Hepatocyte (in vitro differentiated cells): ENCODE measurements around the gene IDH3A. TPM values are rescaled to one million over a fixed set of nuclear protein-coding genes. Genes with fewer than 3 reads are reported as not detected.

Source experiments
- DNase-seq: peaks from one replicate; pipeline ENCODE4 v3.0.0-alpha.2; 2016; ENCODE audit warnings: low spot score
- H2AFZ ChIP-seq: fragments of 200-600 bp; sonication (generic); 2 replicates; pipeline ENCODE4 v1.6.0; 2016; ENCODE audit warnings: antibody characterized with exemption, mild to moderate bottlenecking
- H3K27ac ChIP-seq: fragments of 200-600 bp; sonication (generic); 2 replicates; pipeline ENCODE4 v1.5.1; 2016; ENCODE audit warnings: mild to moderate bottlenecking
- H3K27me3 ChIP-seq: fragments of 200-600 bp; sonication (generic); 2 replicates; pipeline ENCODE4 v1.6.1; 2016
- H3K36me3 ChIP-seq: fragments of 200-600 bp; sonication (generic); replicated peaks from 2 replicates; pipeline ENCODE4 v1.5.1; 2016; ENCODE audit warnings: low read depth; ENCODE audit not compliant: insufficient read depth
- H3K4me1 ChIP-seq: fragments of 200-600 bp; sonication (generic); 2 replicates; pipeline ENCODE4 v1.5.1; 2016; ENCODE audit warnings: mild to moderate bottlenecking, moderate library complexity; ENCODE audit not compliant: insufficient read depth
- H3K4me2 ChIP-seq: fragments of 200-600 bp; sonication (generic); 2 replicates; pipeline ENCODE4 v1.6.0; 2016
- H3K4me3 ChIP-seq: fragments of 200-600 bp; sonication (generic); 2 replicates; pipeline ENCODE4 v1.5.1; 2016; ENCODE audit warnings: mild to moderate bottlenecking
- H3K79me2 ChIP-seq: fragments of 200-600 bp; sonication (generic); 2 replicates; pipeline ENCODE4 v1.6.0; 2017; ENCODE audit warnings: mild to moderate bottlenecking
- H3K9me2 ChIP-seq: fragments of 200-600 bp; sonication (generic); replicated peaks from 2 replicates; pipeline ENCODE4 v1.6.0; 2017; ENCODE audit warnings: mild to moderate bottlenecking; ENCODE audit not compliant: insufficient read depth
- H3K9me3 ChIP-seq: fragments of 200-600 bp; sonication (generic); 2 replicates; pipeline ENCODE4 v1.5.1; 2016; ENCODE audit warnings: low read depth, mild to moderate bottlenecking
- H4K20me1 ChIP-seq: fragments of 200-600 bp; sonication (generic); 2 replicates; pipeline ENCODE4 v1.6.0; 2016; ENCODE audit warnings: mild to moderate bottlenecking; ENCODE audit not compliant: insufficient read depth, poor library complexity, severe bottlenecking
- EZH2 ChIP-seq: fragments of 200-600 bp; sonication (generic); IDR thresholded peaks from 2 replicates; pipeline ENCODE4 v1.6.1; 2016; ENCODE audit warnings: antibody characterized with exemption, mild to moderate bottlenecking, borderline replicate concordance
- EZH2phosphoT487 ChIP-seq: fragments of 200-600 bp; sonication (generic); IDR thresholded peaks from one replicate; pipeline ENCODE4 v1.6.1; 2018; ENCODE audit warnings: antibody characterized with exemption, mild to moderate bottlenecking, low read depth, moderate library complexity; ENCODE audit not compliant: unreplicated experiment, severe bottlenecking
- WGBS: methylation state at CpG from one replicate; pipeline ENCODE4 v1.1.6; 2016; ENCODE audit warnings: low lambda C conversion rate; ENCODE audit errors: missing lambda C conversion rate; 5-methylcytosine and 5-hydroxymethylcytosine counted together
- polyA plus RNA-seq: library from polyadenylated mRNA; unstranded; fragments of >200 nt; fragmentation: Nextera tagmentation; extraction: Ambion mirVana; gene quantifications from 2 replicates; pipeline ENCODE4 v1.2.1, GENCODE V29; 2016
- total RNA-seq: library from RNA; depleted of rRNA; stranded (reverse); fragments of >200 nt; gene quantifications from 2 replicates; pipeline ENCODE4 v1.2.3, GENCODE V29; 2014
- TF ChIP-seq, protein P1 (sequence below): fragments of 200-600 bp; sonication (generic); IDR thresholded peaks from 2 replicates; pipeline ENCODE4 v1.5.1; 2016; ENCODE audit warnings: antibody characterized with exemption, mild to moderate bottlenecking; ENCODE audit not compliant: poor library complexity

IDH3A gene
- total RNA-seq = 81.0 and 102 TPM in 2 replicates
- polyA plus RNA-seq = 51.5 and 62.3 TPM in 2 replicates

- no peaks in the 10 kb centered on the region for H3K9me3 ChIP-seq
- H2AFZ ChIP-seq = peak within 1 kb of the TSS; percentile 42
- no peaks in the 10 kb centered on the region for H3K36me3 ChIP-seq
- H4K20me1 ChIP-seq = no peaks in the 10 kb centered on the region
- H3K27ac ChIP-seq = peak within 1 kb of the TSS; percentile 81
- H3K4me1 ChIP-seq = peaks cover 11% of the 10 kb centered on the region
- WGBS = 1% methylated on average over 30 of the region's 79 CpGs
- H3K9me2 ChIP-seq = no peaks in the 10 kb centered on the region
- TF ChIP-seq EZH2 (no peak), EZH2phosphoT487 (no peak)
- TF ChIP-seq, protein P1, sequence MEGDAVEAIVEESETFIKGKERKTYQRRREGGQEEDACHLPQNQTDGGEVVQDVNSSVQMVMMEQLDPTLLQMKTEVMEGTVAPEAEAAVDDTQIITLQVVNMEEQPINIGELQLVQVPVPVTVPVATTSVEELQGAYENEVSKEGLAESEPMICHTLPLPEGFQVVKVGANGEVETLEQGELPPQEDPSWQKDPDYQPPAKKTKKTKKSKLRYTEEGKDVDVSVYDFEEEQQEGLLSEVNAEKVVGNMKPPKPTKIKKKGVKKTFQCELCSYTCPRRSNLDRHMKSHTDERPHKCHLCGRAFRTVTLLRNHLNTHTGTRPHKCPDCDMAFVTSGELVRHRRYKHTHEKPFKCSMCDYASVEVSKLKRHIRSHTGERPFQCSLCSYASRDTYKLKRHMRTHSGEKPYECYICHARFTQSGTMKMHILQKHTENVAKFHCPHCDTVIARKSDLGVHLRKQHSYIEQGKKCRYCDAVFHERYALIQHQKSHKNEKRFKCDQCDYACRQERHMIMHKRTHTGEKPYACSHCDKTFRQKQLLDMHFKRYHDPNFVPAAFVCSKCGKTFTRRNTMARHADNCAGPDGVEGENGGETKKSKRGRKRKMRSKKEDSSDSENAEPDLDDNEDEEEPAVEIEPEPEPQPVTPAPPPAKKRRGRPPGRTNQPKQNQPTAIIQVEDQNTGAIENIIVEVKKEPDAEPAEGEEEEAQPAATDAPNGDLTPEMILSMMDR = no peak
- no peaks in the 10 kb centered on the region for H3K27me3 ChIP-seq
- H3K4me2 ChIP-seq = peak within 1 kb of the TSS; percentile 96
- peak within 1 kb of the TSS; percentile 56 for H3K4me3 ChIP-seq
- peak; percentile 100 for DNase-seq
- H3K79me2 ChIP-seq = peaks cover 49% of the 10 kb centered on the region
Observed at GRCh38 chr15:78149068-78149804, at the start of gene IDH3A. Gene IDH3A (plus strand): TSS chr15:78149362. CDS start chr15:78149404, 42 bp downstream.

GRCh38 chr15:78100886-78101285 is 48.3 kb upstream of the IDH3A start:
- TF ChIP-seq, protein P1 = no peak
- TF ChIP-seq EZH2 = no peak
- no peak for TF ChIP-seq EZH2phosphoT487
- Histone ChIP-seq H3K79me2 (no peaks in the 10 kb centered on the region), H3K27ac (no peak overlapping the region), H3K9me3 (no peaks in the 10 kb centered on the region), H4K20me1 (no peaks in the 10 kb centered on the region), H3K4me1 (no peaks in the 10 kb centered on the region), H3K9me2 (no peaks in the 10 kb centered on the region), H3K4me2 (no peak overlapping the region), H3K36me3 (no peaks in the 10 kb centered on the region), H2AFZ (no peak overlapping the region), H3K4me3 (no peak overlapping the region), H3K27me3 (no peaks in the 10 kb centered on the region)
- WGBS = 92% methylated on average over 2 of the region's 2 CpGs
- DNase-seq = no peak

DNA sequence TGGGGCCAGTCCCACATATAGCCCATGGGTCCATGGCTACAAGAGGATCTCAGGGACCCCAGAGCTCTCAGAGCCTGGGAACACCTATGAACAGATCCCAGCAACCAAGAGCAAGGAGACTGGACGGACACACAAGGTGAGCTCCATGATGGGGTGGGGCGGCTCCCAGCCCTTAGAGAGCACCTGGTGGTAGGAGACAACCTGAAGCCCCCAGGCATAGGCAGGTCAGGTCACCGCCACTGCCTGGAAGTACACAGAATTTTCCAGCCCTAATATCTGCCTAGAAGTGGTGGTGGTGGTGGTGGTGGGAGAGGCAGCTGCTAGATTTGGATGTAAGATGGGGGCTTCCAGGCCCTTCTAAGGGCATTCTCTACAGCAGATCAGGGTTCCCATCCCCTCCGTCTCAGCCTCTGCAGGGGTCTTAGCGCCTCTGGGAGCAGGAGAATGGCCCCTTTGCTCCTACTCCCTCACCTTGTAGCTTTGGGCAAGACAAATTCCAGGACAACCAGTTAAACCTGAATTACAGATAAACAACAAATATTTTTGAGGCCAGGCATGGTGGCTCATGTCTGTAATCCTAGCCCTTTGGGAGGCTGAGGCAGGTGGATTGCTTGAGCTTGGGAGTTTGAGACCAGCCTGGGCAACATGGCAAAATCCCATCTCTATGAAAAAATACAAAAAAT is 47.6 kb upstream of the IDH3A start:
- no peaks in the 10 kb centered on the region for H3K9me3 ChIP-seq
- WGBS = 92% methylated on average over 5 of the region's 5 CpGs
- no peak for DNase-seq
- no peak overlapping the region for H3K4me3 ChIP-seq
- H3K4me2 ChIP-seq = no peak overlapping the region
- no peaks in the 10 kb centered on the region for H3K36me3 ChIP-seq
- H3K9me2 ChIP-seq = no peaks in the 10 kb centered on the region
- no peak overlapping the region for H3K27ac ChIP-seq
- H3K79me2 ChIP-seq = no peaks in the 10 kb centered on the region
- TF ChIP-seq EZH2phosphoT487 (no peak), EZH2 (no peak)
- TF ChIP-seq, protein P1 = no peak
- no peaks in the 10 kb centered on the region for H4K20me1 ChIP-seq
- H3K27me3 ChIP-seq = no peaks in the 10 kb centered on the region
- no peak overlapping the region for H2AFZ ChIP-seq
- H3K4me1 ChIP-seq = no peaks in the 10 kb centered on the region
